Prostate gland (tissue), 2 donors: Measurements from ENCODE around the gene PCYT1B. TPM values are rescaled to one million over a fixed set of nuclear protein-coding genes. Genes with fewer than 3 reads are reported as not detected.
"Not testable (repeated sequence)": the region's sequence is repeated elsewhere in the genome, so short reads cannot be mapped to it uniquely, and the experiment has no call there.

Source experiments
- DNase-seq: peaks from one replicate; pipeline ENCODE4 v3.0.0-alpha.2; 2019; ENCODE audit warnings: low spot score
- H3K27ac ChIP-seq, 2 donors: fragments of 200-600 bp; sonication (generic); 2 replicates each; pipeline ENCODE4 v1.5.1; 2017 to 2019
- H3K27me3 ChIP-seq: fragments of 200-600 bp; sonication (generic); replicated peaks from 2 replicates; pipeline ENCODE4 v1.5.1; 2019; ENCODE audit not compliant: insufficient read depth
- H3K36me3 ChIP-seq, 2 donors: fragments of 200-600 bp; sonication (generic); 1 replicate in 1 of 2; 2 replicates in 1 of 2; pipeline versions ENCODE4 v1.5.1 to v1.8.1; 2017 to 2019
- H3K4me1 ChIP-seq: fragments of 200-600 bp; sonication (generic); replicated peaks from 2 replicates; pipeline ENCODE4 v1.5.1; 2019
- H3K4me3 ChIP-seq, 2 donors: fragments of 200-600 bp; sonication (generic); 2 replicates each; pipeline ENCODE4 v1.5.1; 2017 to 2019
- H3K9me3 ChIP-seq: fragments of 200-600 bp; sonication (generic); 2 replicates; pipeline ENCODE4 v1.5.1; 2017
- CTCF ChIP-seq, 4 experiments: fragments of 200-600 bp in 2 of 4; fragments of 450-650 bp in 2 of 4; sonication (generic) in 2 of 4; IDR thresholded peaks; 1 replicate in 3 of 4; 2 replicates in 1 of 4; pipeline ENCODE4 v1.5.1; 2016 to 2019; ENCODE audit warnings: antibody characterized with exemption in 4 of 4, mild to moderate bottlenecking in 2 of 4, moderate library complexity in 2 of 4
- POLR2A ChIP-seq: fragments of 450-650 bp; IDR thresholded peaks from one replicate; pipeline ENCODE4 v1.6.1; 2016; ENCODE audit warnings: antibody characterized with exemption, mild to moderate bottlenecking
- POLR2AphosphoS5 ChIP-seq: sonication (generic); formaldehyde crosslinking; IDR thresholded peaks from one replicate; pipeline ENCODE4 v1.6.1; 2017; ENCODE audit warnings: antibody characterized with exemption
- WGBS: methylation state at CpG from one replicate; pipeline ENCODE4 v1.1.5; 2018; 5-methylcytosine and 5-hydroxymethylcytosine counted together
- intact Hi-C: fragments of 100-400 bp; cut with DNase I; formaldehyde crosslinking; loops from one replicate; pipeline ENCODE4 v1.14.2; 2022
- total RNA-seq, 2 donors: library from RNA; depleted of rRNA; stranded (reverse); fragments of >200 nt; gene quantifications; one replicate each; pipeline ENCODE4 v1.1.0, GENCODE V29; 2016

The PCYT1B gene
- total RNA-seq, 2 donors from 2014 or later, result 0.27 to 6.9 TPM

DNA sequence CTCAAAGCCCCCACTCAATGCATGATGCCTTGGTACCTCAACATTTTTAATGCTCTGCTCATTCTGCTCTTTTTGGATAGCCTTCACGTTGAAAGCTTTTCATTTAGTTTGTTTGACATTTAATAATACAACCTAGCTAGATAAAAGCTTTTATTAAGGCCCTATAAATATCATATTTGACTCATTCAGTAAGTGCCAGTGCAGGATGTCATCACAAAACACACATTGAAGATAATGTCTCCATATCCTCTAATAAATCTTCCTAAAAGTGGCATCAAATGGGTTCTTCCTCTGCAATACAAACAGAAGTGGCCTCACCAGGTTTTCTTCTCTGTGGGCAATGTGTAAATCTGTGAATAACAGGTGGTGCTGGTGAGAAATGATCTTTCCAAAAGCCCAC, 12.0 kb upstream of the PCYT1B start:
- H3K27ac ChIP-seq, result no peak overlapping the region
- intact Hi-C loops, result no loop called here
- no peaks in the 10 kb centered on the region for H3K4me1 ChIP-seq
- no peaks in the 10 kb centered on the region for H3K9me3 ChIP-seq
- no peaks in the 10 kb centered on the region for H3K27me3 ChIP-seq
- H3K36me3 ChIP-seq, result no peaks in the 10 kb centered on the region
- H3K4me3 ChIP-seq, result no peak overlapping the region
- DNase-seq, result no peak
- 14% methylated on average over 1 of the region's 1 CpG for WGBS
- TF ChIP-seq POLR2AphosphoS5 (no peak), POLR2A (no peak), CTCF (IDR thresholded peaks at IDR 0.05) (no peak)

- H3K9me3 ChIP-seq, result no peaks in the 10 kb centered on the region
- no peak for TF ChIP-seq CTCF (IDR thresholded peaks at IDR 0.05)
- no peak for TF ChIP-seq POLR2A
- no peak overlapping the region for H3K4me3 ChIP-seq
- no peaks in the 10 kb centered on the region for H3K36me3 ChIP-seq
- intact Hi-C loops, result no loop called here
- no peak overlapping the region for H3K27ac ChIP-seq
- H3K4me1 ChIP-seq, result no peaks in the 10 kb centered on the region
- H3K27me3 ChIP-seq, result no peaks in the 10 kb centered on the region
- DNase-seq, result no peak
Observed at GRCh38 chrX:24658421-24658820, 11.3 kb upstream of the PCYT1B start.

- intact Hi-C loops, result no loop called here
- Histone ChIP-seq H3K27me3 (no peaks in the 10 kb centered on the region), H3K36me3 (no peaks in the 10 kb centered on the region), H3K9me3 (no peaks in the 10 kb centered on the region), H3K4me1 (no peaks in the 10 kb centered on the region), H3K27ac (no peak overlapping the region), H3K4me3 (no peak overlapping the region)
- TF ChIP-seq CTCF (IDR thresholded peaks at IDR 0.05) (no peak), POLR2A (no peak), POLR2AphosphoS5 (no peak)
- no peak for DNase-seq
- 65% methylated on average over 6 of the region's 6 CpGs for WGBS
Observed at GRCh38 chrX:24657671-24658386, 10.7 kb upstream of the PCYT1B start.

DNA sequence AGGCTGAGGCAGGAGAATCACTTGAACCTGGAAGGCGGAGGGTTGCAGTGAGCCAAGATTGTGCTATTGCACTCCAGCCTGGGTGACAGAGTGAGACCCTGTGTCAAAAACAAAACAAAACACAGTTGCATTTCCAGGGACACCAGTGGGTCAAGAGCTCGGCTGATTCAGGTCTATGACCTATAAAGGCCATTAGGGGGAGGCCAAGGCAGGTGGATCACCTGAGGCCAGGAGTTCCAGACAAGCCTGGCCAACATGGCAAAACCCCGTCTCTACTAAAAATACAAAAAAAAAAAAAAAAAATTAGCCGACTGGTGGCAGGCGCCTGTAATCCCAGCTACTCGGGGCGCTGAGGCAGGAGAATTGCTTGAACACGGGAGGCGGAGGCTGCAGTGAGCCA, 8.5 kb upstream of the PCYT1B start:
- H3K27ac ChIP-seq, H3K9me3 ChIP-seq, DNase-seq, H3K4me1 ChIP-seq, H3K36me3 ChIP-seq, intact Hi-C loops, H3K4me3 ChIP-seq, H3K27me3 ChIP-seq: not testable (repeated sequence)
- WGBS, result 75% methylated on average over 9 of the region's 9 CpGs

DNA sequence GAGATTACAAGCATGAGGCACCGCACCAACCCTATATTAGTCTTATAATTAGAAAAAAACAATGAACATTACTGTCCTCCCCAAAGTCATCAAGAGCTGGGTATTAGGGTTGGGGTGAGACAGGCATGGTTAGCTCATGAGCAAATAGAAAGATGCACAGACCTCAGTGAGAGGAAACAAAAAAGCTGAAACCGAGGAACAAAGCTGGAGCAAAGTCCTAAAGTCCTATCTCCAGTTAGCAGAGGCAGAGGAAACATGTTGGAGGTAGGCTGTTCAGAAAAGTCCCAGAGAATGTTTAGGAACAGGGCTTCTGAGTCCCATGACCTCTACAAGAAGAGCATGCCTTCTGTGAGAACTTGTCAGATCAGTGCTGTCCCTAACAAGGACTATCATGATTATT, 4.6 kb upstream of the PCYT1B start:
- Histone ChIP-seq H3K27me3 (no peaks in the 10 kb centered on the region), H3K36me3 (no peaks in the 10 kb centered on the region), H3K4me1 (no peaks in the 10 kb centered on the region), H3K4me3 (no peak overlapping the region), H3K9me3 (no peaks in the 10 kb centered on the region), H3K27ac (no peak overlapping the region)
- intact Hi-C loops, result no loop called here
- no peak for TF ChIP-seq CTCF (IDR thresholded peaks at IDR 0.05)
- TF ChIP-seq POLR2AphosphoS5, result no peak
- 89% methylated on average over 2 of the region's 2 CpGs for WGBS
- DNase-seq, result no peak
